HG03175 (cell line): ENCODE measurements around the gene DNAI2.

ENCODE experiments used
- ATAC-seq: cut with Tn5 transposase; IDR thresholded peaks from one replicate; pipeline ENCODE4 v1.9.1; 2021; ENCODE audit warnings: mild to moderate bottlenecking, moderate library complexity; ENCODE audit not compliant: unreplicated experiment

DNAI2 gene

DNA sequence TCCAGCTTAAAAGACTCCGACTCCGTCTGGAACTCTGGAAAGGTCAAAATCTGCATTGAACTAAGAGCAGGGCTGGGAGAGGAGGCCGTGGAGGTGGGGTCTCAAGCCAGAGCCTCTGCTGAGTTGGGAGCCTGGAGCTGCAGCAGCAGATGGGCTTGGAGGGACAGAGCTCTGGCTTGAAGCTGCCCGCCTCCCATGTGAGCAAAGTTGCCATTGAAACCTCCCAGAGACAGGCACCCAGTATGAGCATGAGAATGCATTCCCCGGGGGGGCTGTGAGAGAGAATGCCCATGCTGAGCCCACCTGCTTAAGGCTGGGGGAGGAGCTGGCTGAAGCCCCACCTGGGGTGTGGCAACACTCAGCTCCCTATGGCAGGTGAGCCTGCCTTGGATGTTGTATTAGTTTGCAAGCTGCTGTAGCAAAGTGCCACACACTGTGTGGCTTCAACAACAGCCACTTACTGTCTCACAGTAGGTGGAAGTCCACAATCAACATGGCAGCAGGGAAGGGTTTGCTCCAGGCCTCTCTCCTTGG is 61.6 kb downstream of the DNAI2 start:
- no peak for ATAC-seq

DNA sequence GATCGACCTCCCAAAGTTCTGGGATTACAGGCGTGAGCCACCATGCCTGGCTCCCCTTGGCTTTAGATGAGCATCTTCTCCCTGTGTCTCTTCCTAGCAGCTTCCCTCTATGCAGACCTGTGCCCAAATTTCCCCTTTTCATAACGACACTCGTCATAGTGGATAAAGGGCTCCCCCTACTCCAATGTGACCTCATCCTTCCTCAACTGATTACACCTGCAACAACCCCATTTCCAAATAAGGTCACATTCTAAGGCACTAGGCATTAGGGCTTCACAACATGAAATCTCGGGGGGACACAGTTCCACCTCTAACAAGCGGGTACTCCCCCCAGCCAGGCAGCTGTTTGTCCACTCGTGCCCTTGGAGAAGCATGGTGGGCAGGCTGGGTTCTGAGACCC is 62.3 kb downstream of the DNAI2 start:
- no peak for ATAC-seq

DNA sequence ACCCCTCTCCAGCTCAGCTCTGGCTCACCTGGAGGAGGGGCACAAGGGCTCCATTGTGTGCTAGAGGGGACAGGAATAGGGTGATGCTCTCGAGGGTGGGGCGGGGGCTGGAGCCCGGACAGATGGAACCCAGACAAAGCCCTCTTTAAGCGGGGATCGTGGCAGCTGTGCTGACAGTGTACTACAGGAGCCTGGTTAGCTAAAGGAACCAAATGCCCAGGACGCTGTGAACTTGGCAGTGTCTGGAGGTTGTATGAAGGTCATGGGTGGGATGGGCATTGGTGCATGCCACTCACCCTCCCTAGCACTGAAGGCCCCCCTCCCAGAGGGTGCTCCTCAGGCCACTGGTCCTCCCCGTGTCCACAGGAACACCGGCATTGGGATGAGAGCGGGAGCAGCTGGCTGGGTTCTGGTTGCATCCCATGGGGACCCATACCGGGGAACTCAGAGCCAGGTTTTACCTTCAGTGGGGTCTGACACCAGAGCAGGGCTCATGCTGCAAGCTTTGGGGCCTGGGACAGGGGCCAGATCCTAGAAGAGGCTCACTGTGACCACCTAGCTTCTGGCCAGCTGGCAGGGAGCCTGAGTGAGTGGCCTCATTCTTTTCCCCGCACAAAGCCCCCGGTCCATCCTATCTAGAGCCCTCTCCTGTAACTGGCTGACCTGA is 63.9 kb downstream of the DNAI2 start:
- no peak for ATAC-seq

DNA sequence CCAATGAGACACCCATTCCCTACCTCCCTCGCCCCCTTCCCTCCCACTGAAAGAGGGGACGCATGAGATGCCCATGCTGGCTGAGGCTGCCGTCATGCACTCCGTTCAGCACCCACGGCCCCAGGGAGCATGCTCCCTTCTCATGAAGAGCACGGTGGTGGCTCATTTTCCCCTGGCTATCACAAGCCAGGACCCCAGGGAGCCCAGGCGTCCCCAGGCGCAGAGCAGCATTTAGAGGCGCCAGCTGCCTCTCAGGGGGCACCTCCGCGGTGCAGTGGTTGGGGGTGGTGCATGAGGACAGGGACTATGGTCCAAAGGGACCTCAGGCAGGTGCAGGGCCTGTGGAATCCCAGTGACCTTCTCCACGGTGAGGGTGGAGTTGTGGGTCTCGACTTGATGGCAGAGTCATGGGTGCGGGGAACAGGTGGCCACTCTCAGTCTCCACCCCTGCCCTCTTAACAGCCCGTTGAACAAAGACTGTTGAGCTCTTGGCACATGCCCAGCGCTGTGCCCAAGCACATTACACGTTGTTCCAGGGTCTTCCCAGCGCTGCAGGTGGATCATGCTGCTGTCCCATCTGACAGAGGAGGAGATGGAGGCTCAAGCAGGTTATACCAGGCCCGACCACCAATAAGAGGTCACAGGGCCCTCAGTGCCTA is 65.6 kb downstream of the DNAI2 start:
- no peak for ATAC-seq

DNA sequence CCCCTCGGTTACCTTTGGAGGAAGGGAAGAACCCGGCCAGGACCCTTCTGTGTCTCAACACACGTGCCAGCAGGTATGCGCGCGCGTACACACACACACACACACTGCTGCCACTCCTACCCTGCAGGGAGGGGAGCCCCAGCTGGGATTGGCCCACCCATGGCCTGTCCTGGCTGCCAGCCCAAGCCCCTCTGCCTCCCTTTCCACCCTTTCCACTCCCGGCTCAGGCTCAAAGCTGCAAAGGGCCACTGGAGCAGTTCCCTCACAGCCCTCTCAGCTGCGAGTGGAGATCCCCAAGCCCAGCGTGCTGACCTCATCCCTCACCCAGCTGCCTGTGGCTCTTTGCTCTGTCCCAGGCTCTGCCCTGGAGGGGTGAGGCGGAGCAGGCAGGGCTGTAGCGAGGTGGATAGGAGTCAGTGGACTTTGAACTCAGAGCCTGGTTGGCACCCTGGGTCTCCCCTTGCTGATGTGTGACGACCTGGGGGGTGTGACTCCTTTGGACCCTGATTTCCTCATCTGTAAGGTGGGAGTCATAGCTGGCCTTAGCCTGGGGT is 66.5 kb downstream of the DNAI2 start:
- ATAC-seq = no peak

DNA sequence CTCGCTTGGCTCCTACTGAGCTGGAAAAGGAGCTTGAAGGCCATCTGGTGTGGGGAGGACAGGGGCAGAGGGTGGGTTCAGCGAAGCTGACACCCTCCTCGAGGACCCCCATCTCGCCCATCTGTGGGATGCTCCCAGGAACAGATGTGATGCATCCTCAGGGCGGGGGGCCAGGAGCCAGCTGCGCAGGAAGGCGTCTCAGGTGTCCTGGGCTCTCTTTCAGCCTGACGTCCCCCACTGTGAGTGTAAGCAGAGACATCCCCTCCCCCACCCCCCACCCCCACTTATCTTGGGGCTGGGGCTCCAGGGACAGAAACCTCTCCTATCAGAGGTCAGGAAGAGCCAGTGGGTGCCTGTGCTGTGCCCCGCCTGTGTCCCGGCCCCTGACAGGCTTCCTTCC is 68.2 kb downstream of the DNAI2 start:
- ATAC-seq = no peak

DNA sequence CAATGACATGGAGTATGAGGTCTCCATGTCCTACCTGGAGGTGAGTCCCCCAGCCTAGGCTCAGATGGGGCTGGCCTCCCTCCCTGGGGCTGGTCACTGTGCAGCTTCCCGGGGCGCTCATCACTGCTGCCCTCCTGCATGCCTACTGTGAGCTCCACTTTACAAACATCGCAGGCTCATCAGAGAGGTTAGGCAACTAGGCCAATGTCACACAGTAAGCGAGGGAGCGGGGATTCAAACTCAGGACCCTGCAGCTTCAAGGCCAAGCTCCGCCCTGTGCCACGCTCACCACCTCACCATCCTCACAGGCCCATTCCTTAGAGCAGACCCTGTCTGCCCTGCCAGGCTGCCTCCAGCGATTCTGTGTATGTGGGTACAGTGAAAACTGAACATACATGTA is 69.1 kb downstream of the DNAI2 start:
- no peak for ATAC-seq

DNA sequence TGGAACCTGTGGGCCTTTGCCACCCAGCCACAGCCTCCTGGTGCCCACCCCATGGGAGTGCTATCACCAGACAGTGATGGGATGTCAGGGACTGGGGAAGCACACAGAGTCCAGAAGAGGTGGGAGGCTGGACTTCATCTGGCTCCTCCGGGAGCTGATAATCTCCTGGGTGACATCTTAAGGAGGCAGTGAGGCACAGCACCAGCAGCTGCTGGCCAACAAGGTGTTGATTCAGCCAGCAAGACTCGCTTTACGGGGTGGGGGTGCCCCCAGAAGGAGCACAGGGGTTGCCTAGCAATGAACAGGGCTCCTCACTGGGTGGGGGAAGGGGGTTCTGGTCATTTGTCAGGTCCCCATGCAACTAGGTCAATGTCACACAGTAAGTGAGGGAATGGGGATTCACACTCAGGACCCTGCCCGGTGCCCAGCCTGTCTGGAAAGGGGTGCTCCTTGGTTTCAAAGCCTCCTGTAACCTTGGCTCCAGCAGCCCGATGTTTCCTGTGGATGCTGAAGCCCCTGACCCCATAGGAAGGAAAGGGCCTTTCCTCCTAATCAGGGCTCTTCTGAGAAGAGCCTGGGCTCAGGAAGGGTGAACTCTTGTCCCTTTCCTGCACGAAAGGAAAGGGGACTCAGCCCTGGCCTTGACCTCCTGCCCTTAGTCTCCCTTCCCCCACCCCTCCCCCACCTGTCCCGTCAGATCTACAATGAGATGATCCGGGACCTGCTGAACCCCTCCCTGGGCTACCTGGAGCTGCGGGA is 69.7 kb downstream of the DNAI2 start:
- no peak for ATAC-seq

DNA sequence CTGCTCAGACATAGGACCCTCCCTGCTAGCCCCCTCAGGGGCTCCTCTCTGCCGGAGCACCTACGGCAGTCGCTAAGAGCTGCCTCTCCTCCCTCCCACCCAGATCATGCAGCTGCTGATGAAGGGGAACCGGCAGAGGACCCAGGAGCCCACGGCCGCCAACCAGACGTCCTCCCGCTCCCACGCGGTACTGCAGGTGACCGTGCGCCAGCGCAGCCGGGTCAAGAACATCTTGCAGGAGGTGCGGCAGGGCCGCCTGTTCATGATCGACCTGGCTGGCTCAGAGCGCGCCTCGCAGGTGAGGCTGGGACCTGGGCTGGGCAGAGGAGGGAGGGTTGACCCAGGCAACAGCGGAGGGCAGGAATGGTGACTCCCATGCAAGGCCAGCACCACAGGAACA is 70.6 kb downstream of the DNAI2 start:
- ATAC-seq = no peak

DNA sequence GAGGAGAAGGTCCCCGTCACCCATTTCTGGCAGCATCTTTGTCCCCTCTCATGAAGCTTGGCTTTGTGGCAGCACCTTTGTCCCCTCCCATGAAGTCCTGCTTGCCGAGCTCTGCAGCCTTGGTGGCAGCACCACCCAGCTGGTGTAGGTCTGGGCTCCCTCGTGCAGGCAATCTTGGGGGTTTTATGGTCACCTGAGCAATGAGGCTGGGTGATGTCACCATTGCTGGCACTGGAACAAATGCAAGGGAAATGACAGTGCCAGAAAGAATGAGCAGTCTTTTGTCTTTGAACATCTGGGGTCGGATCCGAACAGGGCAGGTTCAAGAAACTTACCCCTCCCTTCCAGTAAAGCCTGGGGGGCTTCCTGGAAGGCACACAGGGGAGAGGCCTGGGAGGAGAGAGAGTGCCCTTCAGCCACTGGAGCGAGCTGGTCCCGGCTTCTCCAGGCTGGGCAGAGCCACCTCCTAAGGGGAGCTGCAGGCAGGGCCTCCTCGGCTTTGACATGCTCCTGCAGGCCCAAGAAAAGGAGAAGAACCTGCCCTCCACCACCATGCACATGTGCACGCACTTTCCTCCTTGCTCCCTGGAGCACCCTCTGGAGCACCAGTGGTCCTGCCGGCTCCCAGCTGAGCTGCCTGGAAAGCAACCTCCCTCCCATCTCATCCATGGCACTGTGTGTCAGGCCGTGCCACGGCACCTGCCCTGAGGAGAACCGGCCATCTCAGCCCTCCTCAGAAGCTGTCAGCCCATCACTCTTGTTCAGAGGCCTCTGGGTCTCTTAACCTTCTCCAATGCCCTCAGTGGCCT is 71.6 kb downstream of the DNAI2 start:
- no peak for ATAC-seq

DNA sequence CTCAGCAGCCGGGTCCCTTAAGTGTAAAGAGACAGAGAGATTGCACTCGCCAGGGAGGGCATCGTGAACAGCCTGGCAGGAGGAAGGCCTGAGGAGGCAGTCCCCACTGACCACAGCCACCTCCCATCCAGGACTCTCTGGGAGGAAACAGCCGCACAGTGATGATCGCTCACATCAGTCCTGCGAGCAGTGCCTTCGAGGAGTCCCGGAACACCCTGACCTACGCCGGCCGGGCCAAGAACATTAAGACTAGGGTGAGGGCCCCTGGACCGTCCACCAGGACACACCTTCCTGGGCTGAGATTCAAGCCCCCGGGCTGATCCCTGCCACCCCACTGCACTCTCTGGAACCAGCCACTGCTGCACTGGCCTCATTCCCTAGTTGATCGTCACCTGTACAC is 73.6 kb downstream of the DNAI2 start:
- ATAC-seq = no peak

DNA sequence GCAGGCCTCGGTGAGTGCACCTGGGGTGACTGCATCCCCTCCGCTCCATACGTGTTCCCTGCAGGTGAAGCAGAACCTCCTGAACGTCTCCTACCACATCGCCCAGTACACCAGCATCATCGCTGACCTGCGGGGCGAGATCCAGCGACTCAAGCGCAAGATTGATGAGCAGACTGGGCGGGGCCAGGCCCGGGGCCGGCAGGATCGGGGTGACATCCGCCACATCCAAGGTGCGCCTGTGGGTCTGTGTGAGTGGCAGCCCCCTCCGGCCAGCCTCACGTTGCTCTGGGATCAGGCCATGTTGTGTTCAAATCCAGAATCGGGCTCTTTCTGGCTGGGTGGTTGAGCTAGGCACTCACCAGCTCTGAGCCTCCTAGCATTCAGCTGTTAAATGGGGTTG is 75.1 kb downstream of the DNAI2 start:
- ATAC-seq = no peak

DNA sequence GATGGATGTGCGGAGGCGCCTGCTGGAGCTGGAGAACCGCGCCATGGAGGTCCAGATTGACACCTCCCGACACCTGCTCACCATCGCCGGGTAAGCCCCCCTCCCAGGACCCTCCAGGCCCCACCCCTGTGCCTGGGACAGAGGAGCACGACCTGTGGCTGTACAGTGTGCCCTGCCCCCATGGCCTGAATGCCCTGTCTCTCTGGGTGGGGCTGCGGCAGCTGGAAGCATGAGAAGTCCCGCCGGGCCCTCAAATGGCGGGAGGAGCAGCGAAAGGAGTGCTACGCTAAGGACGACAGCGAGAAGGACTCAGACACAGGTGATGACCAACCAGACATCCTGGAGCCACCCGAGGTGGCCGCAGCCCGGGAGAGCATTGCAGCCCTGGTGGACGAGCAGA is 76.5 kb downstream of the DNAI2 start:
- no peak for ATAC-seq

DNA sequence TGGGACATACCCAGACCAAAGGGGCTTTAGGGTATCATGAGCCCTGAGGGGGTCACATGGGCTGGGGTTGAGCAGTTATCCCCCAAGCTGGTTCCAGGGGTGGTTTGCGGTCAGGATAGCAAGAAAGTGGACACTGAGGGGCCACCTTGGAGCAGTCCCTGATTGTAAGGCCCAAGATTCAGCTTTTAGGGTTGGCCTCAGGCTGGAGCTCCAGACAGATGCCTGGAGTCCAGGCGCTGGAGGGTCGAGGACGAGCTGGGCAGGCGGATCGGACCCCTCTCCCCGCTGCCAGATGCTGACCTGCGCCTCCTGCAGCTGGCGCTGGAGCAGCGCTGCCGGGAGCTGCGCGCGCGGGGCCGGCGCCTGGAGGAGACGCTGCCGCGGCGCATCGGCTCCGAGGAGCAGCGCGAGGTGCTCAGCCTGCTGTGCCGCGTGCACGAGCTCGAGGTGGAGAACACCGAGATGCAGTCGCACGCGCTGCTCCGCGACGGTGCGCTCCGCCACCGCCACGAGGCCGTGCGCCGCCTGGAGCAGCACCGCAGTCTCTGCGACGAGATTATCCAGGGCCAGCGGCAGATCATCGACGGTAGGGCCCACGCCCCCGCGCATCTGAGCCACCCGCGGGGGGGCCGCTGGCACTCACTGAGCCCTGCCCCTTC is 77.6 kb downstream of the DNAI2 start:
- no peak for ATAC-seq

DNA sequence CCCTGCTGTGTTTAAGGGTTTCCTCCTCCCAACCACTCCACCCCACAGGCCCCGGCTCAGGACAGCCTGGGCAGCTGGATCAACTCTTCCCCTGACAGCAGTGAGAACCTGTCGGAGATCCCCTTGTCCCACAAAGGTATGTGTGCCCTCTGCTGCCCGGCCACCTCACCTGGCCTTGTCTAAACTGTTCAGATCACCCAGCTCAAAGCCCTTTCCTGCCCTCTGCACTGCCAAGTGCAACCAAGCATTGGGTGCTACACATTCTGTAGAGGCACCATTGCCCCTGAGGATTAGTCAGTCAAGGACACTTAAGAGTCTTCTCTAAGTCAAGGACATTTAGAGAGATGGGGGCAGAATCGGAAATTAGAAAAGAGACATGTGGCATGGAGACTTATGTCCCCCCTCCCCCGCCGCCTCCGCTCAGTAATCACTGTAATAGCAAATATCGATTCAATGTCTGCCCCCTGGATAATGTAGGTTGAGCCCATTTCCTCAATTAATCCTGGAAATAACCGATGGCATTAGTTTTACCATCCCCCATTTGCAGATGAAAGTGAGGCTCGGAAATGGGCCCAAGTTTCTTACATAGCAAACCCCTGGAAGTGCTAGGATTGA is 79.5 kb downstream of the DNAI2 start:
- no peak for ATAC-seq

DNA sequence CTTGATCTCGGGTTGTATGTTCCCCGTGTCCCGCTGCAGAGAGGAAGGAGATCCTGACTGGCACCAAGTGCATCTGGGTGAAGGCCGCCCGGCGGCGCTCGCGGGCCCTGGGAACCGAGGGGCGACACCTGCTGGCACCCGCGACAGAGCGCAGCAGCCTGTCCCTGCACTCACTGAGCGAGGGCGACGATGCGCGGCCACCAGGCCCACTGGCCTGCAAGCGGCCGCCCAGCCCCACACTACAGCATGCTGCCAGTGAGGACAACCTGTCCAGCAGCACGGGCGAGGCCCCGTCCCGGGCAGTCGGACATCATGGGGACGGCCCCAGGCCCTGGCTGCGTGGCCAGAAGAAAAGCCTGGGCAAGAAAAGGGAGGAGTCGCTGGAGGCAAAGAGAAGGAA is 80.1 kb downstream of the DNAI2 start:
- ATAC-seq = no peak

DNA sequence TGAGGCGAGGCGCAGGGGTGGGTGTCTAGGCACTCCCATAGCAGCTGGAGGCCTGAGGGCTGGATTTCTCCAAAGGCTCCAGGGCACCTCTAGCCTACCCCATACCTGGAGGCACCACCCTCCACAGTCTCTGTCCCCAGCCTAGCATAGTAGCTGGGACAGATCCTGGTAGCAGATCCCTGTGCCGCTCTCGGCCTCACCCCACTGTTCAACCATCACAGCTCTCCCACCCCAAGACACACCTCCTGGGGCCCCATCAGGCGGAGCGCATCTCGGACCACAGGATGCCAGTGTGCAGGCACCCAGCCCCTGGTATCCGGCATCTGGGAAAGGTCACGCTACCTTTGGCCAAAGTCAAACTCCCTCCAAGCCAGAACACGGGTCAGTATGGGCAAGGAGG is 80.5 kb downstream of the DNAI2 start:
- ATAC-seq = no peak

DNA sequence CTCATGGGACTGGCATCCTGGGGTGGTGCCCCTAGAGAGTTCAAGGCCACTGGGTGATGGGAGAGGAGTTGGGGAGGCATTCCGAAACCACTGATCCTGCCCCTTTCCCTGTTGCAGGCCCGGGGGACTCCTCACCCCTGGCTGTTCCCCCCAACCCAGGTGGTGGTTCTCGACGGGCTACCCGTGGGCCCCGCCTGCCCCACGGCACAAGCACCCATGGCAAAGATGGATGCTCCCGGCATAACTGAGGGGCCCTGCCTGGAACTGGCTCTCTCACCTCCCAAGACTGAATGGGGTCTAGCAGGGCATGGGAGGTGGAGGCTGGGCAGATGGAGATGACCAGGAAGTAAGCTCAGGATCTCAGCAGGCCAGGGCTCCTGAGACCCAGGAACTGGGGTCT is 81.0 kb downstream of the DNAI2 start:
- no peak for ATAC-seq

DNA sequence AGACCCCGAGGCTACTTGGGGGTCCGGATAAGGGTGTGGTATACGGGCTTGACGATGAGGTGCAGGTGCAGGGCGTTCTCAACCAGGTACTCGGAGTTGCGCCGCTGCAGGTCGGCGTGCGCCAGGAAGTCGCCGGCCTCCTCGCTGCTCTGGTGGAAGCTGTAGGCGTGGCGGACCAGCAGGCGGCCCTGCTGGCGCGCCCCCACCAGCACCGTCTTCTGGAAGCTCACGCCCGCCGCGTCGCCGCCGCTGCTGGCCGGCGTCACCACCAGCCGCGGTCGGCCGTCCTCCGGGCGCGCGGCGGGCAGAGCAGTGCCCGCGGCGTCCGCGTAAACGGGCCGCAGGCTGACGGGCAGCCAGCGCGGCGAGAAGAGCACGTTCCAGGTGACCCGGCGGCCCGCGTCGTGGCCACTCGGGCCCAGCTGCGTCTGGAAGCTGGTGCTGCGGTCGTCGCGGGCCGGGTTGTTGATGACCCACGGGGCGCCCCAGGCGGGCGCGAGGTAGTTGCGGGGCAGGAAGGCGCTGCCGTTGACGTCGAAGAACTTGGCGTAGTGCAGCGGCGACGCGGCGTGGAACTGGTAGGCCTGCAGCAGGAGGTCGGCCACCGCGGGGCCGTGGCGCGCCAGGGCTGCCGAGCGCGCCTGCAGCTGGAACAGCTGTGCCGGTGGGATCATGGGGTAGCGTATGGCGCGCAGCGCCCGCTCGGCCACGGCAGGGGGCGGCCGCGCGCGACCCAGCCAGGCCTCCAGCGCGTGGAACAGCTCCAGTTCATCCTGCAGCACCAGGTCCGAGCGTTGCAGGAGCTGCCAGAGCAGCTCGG is 82.8 kb downstream of the DNAI2 start:
- no peak for ATAC-seq
